ENCODE measurements around the gene PSKH1.

GRCh38 chr16:67883872-67884261 is 9.2 kb upstream of the PSKH1 start:
- TF ChIP-seq CTCF (IDR thresholded peaks at IDR 0.05) (peak; percentile 43 to 86), POLR2AphosphoS5 (IDR thresholded peaks at IDR 0.05) (no peak), POLR2A (IDR thresholded peaks at IDR 0.05) (no peak)

Measured in suprapubic skin (tissue), 4 donors.